HG03025 (cell line): ENCODE results near the gene MCU.
A peak's percentile ranks its signal among the peaks of the same experiment; 100 is the strongest.
"Not testable (repeated sequence)": the region's sequence is repeated elsewhere in the genome, so short reads cannot be mapped to it uniquely, and the experiment has no call there.

Experiments used
- ATAC-seq: cut with Tn5 transposase; IDR thresholded peaks from one replicate; pipeline ENCODE4 v1.9.1; 2021; ENCODE audit warnings: mild to moderate bottlenecking, moderate library complexity; ENCODE audit not compliant: unreplicated experiment, low FRiP score

Gene MCU

GRCh38 chr10:72685264-72685921 lies 6.5 kb upstream of the MCU start:
- ATAC-seq, result no peak

- not testable (repeated sequence) for ATAC-seq
Observed at GRCh38 chr10:72686430-72686829, 5.5 kb upstream of the MCU start.

- no peak for ATAC-seq
Observed at GRCh38 chr10:72687035-72687434, 4.9 kb upstream of the MCU start.

- no peak for ATAC-seq
Observed at GRCh38 chr10:72688208-72688651, 3.7 kb upstream of the MCU start.

GRCh38 chr10:72689660-72690059 lies 2.3 kb upstream of the MCU start:
- ATAC-seq, result no peak

GRCh38 chr10:72690071-72690755 lies 1.7 kb upstream of the MCU start:
- no peak for ATAC-seq

- ATAC-seq, result no peak
Observed at GRCh38 chr10:72691470-72691862, 477 bp upstream of the MCU start.

GRCh38 chr10:72692744-72692993 lies 726 bp downstream of the MCU start:
- peak; percentile 16 for ATAC-seq

GRCh38 chr10:72692994-72693781 lies 1.2 kb downstream of the MCU start:
- ATAC-seq, result no peak

- no peak for ATAC-seq
Observed at GRCh38 chr10:72694476-72695369, 2.8 kb downstream of the MCU start.

- no peak for ATAC-seq
Observed at GRCh38 chr10:72695496-72695895, 3.6 kb downstream of the MCU start.

- ATAC-seq, result no peak
Observed at GRCh38 chr10:72697716-72698115, 5.8 kb downstream of the MCU start.

GRCh38 chr10:72702465-72702864 lies 10.5 kb downstream of the MCU start:
- not testable (repeated sequence) for ATAC-seq

- no peak for ATAC-seq
Observed at GRCh38 chr10:72702868-72703581, 11.1 kb downstream of the MCU start.

- ATAC-seq, result no peak
Observed at GRCh38 chr10:72704117-72704516, 12.2 kb downstream of the MCU start.

- ATAC-seq, result no peak
Observed at GRCh38 chr10:72709041-72709440, 17.1 kb downstream of the MCU start.

- no peak for ATAC-seq
Observed at GRCh38 chr10:72712136-72712535, 20.2 kb downstream of the MCU start.

GRCh38 chr10:72719941-72720592 lies 28.1 kb downstream of the MCU start:
- ATAC-seq, result no peak

- no peak for ATAC-seq
Observed at GRCh38 chr10:72720814-72721660, 29.1 kb downstream of the MCU start.
